Lower leg skin (tissue), 3 donors: ENCODE measurements around the gene GEMIN4.
"Not testable (repeated sequence)": the region's sequence is repeated elsewhere in the genome, so short reads cannot be mapped to it uniquely, and the experiment has no call there.

ENCODE experiments used
- POLR2A ChIP-seq, 2 donors: fragments of 450-650 bp; IDR thresholded peaks; one replicate each; pipeline ENCODE4 v1.6.1; 2016 to 2017; ENCODE audit warnings: antibody characterized with exemption in 2 of 2, mild to moderate bottlenecking in 1 of 2, moderate library complexity in 1 of 2
- TF ChIP-seq, protein P1 (sequence below), 3 donors: fragments of 450-650 bp; IDR thresholded peaks; one replicate each; pipeline ENCODE4 v1.5.1; 2016; ENCODE audit warnings: antibody characterized with exemption in 3 of 3, mild to moderate bottlenecking in 3 of 3, moderate library complexity in 2 of 3

- TF ChIP-seq, protein P1, sequence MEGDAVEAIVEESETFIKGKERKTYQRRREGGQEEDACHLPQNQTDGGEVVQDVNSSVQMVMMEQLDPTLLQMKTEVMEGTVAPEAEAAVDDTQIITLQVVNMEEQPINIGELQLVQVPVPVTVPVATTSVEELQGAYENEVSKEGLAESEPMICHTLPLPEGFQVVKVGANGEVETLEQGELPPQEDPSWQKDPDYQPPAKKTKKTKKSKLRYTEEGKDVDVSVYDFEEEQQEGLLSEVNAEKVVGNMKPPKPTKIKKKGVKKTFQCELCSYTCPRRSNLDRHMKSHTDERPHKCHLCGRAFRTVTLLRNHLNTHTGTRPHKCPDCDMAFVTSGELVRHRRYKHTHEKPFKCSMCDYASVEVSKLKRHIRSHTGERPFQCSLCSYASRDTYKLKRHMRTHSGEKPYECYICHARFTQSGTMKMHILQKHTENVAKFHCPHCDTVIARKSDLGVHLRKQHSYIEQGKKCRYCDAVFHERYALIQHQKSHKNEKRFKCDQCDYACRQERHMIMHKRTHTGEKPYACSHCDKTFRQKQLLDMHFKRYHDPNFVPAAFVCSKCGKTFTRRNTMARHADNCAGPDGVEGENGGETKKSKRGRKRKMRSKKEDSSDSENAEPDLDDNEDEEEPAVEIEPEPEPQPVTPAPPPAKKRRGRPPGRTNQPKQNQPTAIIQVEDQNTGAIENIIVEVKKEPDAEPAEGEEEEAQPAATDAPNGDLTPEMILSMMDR (IDR thresholded peaks at IDR 0.05): not testable (repeated sequence)
- not testable (repeated sequence) for TF ChIP-seq POLR2A (IDR thresholded peaks at IDR 0.05)
These were observed 3.4 kb upstream of the GEMIN4 start for GRCh38 chr17:755319-755961.
